NB4 (cell line): Measurements from ENCODE around the gene UBAP1L.
"Not testable (repeated sequence)": the region's sequence is repeated elsewhere in the genome, so short reads cannot be mapped to it uniquely, and the experiment has no call there.

ENCODE experiments used
- DNase-seq: peaks from one replicate; pipeline ENCODE4 v3.0.0; 2010; ENCODE audit warnings: low read depth
- H3K4me3 ChIP-seq: one replicate; pipeline ENCODE4 v1.5.1; 2011; ENCODE audit warnings: mild to moderate bottlenecking, low read depth, low read length, moderate library complexity
- MYC ChIP-seq: IDR thresholded peaks from 2 replicates; pipeline ENCODE4 v1.6.1; 2011; ENCODE audit warnings: low read depth, low read length
- POLR2A ChIP-seq: IDR thresholded peaks from 2 replicates; pipeline ENCODE4 v1.6.1; 2011; ENCODE audit warnings: mild to moderate bottlenecking; ENCODE audit not compliant: insufficient read length; ENCODE audit errors: extremely low read depth
- TF ChIP-seq, protein P1 (sequence below): IDR thresholded peaks from one replicate; pipeline ENCODE4 v1.5.1; 2012; ENCODE audit warnings: low read depth, low read length
- TF ChIP-seq, protein P2 (sequence below): IDR thresholded peaks from 2 replicates; pipeline ENCODE4 v1.6.1; 2011; ENCODE audit warnings: low read depth, low read length

The UBAP1L gene

DNA sequence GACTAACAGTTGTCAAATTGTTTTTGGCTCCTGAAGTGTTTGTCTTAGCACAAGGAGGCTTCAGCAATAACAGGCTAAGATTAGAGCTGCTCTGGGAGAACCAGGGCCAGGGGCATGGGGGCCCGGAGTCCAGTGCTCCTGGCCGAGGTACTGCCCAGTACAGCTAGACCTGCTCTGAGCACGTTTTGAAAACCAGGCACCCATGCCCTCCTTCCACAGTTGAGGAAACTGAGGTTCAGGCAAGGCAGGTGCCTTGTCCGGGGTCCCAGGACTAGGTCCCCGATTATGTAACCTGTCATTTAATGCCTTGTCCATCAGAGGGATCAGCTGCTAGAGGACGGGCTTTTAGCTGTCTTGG, 19.3 kb downstream of the UBAP1L start:
- TF ChIP-seq MYC (no peak), POLR2A (no peak)
- TF ChIP-seq, protein P1, sequence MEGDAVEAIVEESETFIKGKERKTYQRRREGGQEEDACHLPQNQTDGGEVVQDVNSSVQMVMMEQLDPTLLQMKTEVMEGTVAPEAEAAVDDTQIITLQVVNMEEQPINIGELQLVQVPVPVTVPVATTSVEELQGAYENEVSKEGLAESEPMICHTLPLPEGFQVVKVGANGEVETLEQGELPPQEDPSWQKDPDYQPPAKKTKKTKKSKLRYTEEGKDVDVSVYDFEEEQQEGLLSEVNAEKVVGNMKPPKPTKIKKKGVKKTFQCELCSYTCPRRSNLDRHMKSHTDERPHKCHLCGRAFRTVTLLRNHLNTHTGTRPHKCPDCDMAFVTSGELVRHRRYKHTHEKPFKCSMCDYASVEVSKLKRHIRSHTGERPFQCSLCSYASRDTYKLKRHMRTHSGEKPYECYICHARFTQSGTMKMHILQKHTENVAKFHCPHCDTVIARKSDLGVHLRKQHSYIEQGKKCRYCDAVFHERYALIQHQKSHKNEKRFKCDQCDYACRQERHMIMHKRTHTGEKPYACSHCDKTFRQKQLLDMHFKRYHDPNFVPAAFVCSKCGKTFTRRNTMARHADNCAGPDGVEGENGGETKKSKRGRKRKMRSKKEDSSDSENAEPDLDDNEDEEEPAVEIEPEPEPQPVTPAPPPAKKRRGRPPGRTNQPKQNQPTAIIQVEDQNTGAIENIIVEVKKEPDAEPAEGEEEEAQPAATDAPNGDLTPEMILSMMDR, result no peak
- DNase-seq, result no peak
- H3K4me3 ChIP-seq, result no peak overlapping the region

DNA sequence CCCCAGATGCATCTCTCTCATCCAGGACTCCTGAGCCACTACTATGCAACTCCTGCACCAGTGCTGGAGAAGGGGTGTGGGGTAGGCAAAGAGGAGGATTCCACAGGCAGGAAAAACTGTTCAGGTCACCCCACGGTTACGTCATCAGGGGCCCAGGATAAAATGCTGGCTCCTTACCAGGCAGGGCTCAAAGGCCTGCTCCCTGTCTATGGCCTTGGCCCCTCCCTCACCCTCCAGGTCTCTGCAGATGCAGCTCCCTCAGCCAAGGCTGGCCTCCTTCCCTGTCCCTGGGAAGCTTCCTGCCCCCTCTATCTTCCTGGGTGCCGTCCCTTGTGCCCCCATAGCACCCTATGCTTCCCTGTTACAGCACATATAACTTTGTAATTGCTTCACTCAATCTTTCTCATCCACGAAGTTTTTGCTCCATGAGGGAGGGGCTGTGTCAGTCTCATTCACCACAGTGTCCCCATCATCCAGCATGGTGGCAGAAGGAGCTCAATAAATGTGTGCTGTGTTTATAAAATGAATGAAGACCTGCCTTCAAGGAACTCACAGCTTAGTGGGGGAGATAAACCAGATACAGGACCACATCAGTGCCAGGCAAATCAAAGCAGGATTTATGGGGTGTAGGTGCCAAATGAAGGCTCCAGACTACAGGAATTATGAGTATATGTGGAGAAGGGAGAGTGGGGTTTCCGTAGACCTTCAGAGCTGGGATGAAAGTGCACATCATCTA, 19.8 kb downstream of the UBAP1L start:
- H3K4me3 ChIP-seq, result no peak overlapping the region
- TF ChIP-seq, protein P2, sequence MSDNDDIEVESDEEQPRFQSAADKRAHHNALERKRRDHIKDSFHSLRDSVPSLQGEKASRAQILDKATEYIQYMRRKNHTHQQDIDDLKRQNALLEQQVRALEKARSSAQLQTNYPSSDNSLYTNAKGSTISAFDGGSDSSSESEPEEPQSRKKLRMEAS, result no peak
- TF ChIP-seq MYC (no peak), POLR2A (no peak)
- TF ChIP-seq, protein P1, result no peak
- DNase-seq, result no peak

DNA sequence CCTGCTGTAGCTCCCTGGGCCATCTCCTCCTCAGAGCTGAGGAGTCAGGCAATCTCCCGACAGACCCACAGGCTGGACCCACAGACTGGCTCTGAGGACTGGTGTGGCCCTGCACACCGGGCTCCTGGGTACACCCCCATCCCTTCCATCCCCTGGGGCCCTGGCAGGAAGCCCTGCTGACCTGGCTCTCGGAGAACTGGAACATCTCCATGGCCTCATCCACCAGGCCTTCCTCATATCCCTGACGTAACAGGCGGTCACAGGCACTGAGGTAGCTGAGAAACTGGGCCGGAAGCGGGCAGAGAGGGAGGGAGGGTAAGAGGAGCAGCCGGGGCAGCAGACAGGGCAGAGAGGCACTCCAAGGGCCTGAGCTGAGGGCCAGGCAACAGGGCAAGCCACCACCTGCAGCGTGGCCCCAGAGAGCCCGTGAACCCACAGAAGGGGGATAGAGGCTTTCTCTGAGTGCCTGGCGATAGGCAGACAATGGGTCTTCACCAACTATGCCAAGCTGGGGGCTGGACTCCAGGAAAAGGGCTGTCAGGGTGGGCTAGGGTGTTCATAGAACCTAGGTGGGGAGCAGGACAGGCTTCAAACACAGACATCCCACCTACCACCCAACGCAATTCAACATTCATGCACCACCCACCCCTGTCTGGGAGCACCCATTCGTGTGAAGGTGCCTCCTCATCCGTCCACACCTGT, 20.6 kb downstream of the UBAP1L start:
- DNase-seq, result no peak
- no peak overlapping the region for H3K4me3 ChIP-seq

DNA sequence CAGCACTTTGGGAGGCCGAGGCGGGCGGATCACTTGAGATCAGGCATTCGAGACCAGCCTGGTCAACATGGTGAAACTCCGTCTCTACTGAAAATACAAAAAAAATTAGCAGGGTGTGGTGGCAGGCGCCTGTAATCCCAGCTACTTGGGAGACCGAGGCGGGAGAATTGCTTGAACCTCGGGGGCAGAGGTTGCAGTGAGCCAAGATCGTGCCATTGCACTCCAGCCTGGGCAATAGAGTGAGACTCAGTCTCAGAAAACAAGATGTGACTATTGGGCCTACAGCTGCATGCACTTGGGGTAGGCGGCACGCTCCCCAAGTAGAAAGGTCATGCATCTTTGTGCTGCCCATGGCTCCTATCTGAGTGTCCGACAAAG, 21.2 kb downstream of the UBAP1L start:
- not testable (repeated sequence) for H3K4me3 ChIP-seq, DNase-seq

More for the DNA sequence above, 20.6 kb downstream of the UBAP1L start:
- TF ChIP-seq, protein P2, result no peak
- TF ChIP-seq POLR2A (no peak), MYC (no peak)
- TF ChIP-seq, protein P1, result no peak

DNA sequence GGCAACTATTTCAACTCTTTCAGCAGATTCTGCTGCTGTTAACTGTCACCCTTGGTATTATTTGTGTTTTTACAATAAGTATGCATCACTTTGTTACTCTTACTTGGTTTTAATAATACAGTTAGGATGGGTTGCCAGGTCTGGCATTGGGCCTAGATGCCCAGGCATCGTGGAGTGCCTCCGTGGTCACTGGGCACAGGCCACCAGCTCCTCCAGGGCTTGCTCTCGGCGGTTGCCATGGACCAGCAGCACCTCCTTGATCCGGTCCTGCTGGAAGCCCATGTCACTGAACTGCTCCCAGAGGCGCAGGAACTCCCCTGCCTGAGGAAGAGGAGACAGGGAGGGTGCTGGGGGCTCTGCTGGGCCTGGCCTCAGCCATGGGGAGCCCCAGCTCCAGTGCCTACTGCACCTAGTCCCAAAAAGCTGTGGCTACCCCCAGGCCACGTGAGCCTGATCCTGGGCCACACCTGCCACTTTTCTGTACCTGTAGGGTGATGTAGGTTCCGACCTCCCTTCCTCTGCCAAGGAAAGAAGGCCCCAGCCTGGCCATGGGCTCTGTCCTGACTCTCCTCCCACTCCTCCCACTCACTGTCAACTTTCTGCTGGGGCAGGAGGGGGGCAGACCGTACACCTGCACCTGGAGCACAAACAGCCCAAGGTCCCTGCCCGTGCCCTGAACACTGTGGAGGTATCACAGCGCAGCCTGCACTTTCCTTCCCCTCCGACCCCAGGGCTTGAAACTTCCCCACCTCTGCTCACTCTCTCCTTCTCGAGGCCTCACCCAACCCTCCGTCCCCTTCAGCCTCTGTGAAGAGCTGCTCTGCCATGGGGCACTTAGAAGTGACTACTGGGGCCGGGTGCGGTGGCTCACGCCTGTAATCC, 21.8 kb downstream of the UBAP1L start:
- DNase-seq, result no peak
- no peak for TF ChIP-seq POLR2A
- TF ChIP-seq, protein P1, result no peak
- TF ChIP-seq, protein P2, result no peak
- no peak overlapping the region for H3K4me3 ChIP-seq
